Stimulated activated CD8-positive, alpha-beta memory T cell treated with anti-CD3 and anti-CD28 coated beads, Interleukin-4, amount 100 ng/mL, for 48 hours (primary cell): Measurements from ENCODE around the gene ATG12.
A peak's percentile ranks its signal among the peaks of the same experiment; 100 is the strongest.
"Not testable (repeated sequence)": the region's sequence is repeated elsewhere in the genome, so short reads cannot be mapped to it uniquely, and the experiment has no call there.

Experiments used
- DNase-seq: peaks from one replicate; pipeline ENCODE4 v3.0.0-alpha.2; 2020

ATG12 gene

DNA sequence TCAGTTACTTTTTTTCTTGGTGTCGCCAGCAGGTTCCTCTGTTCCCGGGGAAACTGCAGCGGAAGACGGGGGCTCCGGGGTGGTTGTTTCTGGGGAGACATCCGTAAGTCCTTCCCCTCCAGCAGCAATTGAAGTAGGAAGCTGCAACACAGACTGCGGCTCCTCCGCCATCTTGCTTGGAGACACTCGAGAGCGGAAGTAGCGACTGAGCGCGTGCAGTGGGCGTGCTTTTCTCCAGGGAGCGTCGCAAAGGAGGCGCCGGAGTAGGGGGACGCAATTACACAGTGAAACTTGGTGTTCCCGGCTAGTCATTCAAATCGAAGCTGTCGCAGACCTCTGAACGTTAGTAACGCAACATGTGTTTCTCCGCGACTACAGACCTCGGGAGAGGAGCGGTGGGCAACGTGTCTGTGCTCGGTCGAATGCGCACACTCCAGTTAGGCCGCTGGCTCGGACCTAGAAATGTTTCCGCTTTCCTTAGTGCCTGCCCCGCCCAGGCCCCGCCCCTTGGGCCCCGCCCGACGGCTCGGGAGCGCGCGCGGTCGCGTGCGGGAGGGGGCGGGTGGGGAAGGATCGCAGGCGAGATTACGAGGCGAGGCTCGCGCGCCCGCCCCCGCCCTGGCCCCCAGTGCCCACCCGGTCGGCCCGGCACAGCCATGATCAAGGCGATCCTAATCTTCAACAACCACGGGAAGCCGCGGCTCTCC lies at the start of gene ATG12, which contains the start of gene AP3S1:
TSS of gene ATG12 (minus strand) at position 184 of the 707 bp plus-strand sequence. CDS start at position 171, 13 bp downstream.
TSS of gene AP3S1 (plus strand) at position 554 of the 707 bp plus-strand sequence. CDS start at position 657, 103 bp downstream.
- DNase-seq, result peak; percentile 91

DNA sequence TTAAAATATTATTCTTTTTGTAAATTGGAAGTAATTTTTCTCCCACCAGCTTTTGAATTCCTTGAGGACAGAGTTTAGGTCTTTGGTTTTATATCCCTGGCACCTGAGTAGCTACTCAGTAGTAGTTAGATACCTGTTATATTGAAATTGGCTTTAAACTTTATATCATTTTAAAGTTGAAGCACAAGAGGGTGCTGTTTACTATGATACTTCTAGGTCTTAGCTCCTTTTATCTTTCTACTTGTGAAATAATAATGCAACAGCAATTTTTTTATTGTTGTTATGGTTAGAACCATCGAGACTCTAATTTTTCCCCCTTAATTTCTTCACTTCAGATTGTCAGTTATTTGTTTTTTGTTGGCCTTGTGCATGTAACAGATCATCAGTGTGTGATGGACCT lies 46.7 kb upstream of the ATG12 start:
- DNase-seq, result no peak

DNA sequence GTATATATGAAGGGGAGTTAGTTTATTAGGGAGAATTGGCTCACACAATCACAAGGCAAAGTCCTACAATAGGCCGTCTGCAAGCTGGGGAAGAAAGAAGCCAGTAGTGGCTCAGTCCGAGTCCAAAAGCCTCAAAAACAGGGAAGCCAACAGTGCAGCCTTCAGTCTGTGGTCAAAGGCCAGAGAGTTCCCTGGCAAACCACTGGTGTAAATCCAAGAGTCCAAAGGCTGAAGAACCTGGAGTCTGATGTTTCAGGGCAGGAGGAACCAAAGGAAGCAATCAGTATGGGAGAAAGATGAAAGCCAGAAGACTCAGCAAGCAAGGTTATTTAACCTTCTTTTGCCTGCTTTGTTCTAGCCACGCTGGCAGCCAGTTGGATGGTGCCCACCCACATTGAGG lies 43.8 kb upstream of the ATG12 start:
- DNase-seq, result not testable (repeated sequence)

DNA sequence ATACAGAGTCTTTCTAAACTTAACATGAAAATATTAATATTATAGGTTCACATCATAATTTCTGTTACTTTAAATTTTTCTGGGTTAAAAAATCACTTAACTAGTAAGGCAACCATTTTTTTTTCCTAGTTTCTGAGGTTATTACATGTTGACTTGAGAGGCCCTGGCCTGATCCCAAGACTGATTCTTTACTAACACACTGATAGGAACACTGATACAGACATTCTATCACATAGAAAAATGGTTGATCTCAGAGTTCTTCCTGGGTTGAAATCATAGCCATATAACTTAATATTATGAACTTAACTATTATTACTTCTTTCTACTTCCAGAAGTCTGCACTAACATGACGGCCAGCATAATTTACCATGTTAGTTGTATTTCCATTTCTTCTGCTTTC lies 43.3 kb upstream of the ATG12 start:
- no peak for DNase-seq

DNA sequence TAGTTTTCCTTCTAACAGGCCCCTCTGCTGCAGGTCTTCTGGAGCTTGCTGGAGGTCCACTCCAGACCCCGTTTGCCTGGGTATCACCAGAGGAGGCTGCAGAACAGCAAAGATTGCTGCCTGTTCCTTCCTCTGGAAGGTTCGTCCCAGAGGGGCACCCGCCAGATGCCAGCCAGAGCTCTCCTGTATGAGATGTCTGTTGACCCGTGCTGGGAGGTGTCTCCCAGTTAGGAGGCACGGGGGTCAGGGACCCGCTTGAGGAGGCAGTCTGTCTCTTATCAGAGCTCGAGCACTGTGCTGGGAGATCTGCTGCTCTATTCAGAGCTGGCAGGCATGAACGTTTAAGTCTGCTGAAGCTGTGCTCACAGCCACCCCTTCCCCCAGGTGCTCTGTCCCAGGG lies 41.1 kb upstream of the ATG12 start:
- not testable (repeated sequence) for DNase-seq

DNA sequence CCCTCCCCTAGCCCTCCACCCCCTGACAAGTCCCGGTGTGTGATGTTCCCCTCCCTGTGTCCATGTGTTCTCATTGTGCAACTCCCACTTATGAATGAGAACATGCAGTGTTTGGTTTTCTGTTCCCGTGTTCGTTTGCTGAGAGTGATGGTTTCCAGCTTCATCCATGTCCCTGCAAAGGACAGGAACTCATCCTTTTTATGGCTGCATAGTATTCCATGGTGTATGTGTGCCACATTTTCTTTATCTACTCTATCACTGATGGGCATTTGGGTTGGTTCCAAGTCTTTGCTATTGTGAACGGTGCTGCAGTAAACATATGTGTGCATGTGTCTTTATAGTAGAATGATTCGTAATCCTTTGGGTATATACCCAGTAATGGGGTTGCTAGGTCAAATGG lies 36.0 kb upstream of the ATG12 start:
- not testable (repeated sequence) for DNase-seq

DNA sequence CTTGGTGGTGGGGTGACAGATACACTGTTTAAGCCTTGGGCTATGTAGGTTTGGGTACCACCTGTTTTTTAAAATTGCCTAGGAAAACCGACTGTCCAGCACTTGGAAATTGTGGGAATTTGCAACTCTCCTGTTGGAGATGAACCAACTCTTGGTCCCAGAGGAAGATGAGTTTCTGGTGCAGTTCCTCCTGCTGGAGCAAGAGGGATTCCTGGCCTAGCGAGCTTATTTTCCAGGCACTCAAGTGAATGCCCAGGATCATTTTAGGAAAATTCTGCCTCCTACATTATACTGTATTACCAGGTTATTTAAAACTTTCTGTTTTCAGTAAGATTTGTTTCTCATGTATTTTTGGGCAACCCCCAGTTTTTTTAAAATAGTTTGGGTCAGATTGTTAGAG lies 34.1 kb upstream of the ATG12 start:
- DNase-seq, result no peak

DNA sequence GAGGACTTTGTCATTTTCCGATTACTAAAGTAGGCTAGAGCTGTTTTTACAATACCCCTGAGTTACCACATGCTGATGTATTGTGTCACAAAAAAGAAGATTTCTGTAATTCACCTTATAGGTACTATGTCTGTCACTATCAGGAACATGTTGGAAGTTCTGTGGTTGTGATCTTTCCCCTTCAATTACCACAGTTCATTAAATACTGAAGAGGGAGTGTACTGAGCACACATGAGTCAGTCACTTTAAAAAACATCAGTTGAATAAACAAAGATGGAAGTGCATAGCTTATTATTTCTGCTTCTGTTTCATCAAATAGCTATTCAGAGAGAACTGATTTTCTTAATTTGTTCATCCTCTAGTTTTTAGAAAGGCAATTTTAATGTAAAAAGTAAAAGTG lies 32.0 kb upstream of the ATG12 start:
- DNase-seq, result no peak

DNA sequence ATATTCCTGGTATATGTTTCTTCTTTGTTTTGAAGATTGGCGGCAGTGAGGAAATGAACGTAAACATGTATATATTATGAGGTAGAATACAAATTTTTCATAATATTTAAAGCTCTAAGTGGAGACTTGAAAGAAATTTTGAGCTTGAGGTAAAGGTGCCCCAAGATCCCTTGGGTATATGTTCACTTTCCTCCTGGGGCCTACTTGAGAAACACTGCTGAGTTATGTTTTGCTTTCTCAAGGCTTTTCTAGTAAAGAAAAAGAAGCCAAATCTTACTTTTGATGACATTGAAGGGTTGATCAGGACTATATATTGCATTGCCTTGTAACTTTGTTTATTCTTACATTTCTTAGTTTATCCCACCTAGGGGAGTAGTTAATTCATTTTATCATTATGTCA lies 31.1 kb upstream of the ATG12 start:
- DNase-seq, result no peak

DNA sequence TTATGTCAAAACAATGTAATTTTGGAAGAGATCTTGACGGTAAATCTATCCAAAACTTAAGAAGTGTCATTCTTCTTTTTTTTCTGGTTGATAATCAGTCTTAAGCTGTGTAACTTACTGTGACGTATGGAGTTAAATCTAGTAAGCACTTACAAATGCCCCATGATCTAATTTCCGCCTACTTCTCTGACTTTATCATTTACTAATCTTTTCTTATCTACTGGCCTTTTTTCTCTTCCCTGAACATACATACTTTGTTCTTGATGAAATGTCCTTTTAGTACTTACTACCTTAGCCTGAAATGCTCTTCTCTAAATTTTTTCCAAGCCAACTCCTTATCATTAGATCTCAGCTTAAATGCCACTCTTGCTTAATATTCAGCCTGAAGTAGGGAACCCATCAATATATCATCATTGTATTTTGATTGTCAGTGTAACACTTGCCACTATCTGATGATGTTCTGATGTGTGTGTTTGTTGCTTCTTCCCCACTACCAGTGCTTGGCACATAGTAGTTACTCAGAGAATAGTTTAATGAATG lies 28.0 kb upstream of the ATG12 start:
- no peak for DNase-seq

DNA sequence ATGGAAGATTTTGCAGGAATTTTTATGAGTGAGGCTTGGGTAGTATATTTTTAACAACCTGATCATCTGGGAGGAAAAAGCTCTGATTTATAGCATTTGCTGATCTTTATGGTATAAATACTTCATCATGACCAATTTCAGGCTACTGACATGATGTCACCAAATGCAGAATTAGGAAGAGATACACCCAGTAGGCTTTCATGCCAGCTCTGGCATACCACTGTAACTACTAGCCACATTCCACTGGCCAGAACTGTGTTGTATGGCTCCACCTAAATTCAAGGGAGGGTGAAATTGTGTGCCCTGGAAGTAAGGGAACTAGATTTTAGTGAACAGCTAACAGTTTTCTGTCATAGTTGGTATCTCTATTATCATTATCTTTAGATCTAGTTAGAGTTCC lies 18.0 kb upstream of the ATG12 start:
- no peak for DNase-seq

DNA sequence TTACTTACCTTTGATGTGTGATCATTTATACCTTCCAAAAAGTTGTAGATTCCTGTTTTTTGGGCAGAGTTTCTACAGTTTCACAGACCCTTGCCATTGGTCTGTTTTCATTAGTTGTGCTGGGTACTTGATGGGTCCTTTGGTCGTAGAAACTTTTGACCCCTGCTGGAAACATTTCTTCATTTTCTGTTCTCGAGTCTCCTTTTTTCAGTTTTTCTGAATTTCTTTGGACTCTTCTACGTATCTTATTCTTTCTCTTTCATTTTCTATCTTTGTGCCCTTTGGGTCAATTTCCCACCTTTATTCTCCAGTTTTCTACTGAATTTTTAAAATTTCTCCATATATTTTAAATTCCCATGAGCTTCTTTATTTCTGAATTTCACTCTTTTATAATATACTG lies 17.0 kb upstream of the ATG12 start:
- DNase-seq, result no peak

DNA sequence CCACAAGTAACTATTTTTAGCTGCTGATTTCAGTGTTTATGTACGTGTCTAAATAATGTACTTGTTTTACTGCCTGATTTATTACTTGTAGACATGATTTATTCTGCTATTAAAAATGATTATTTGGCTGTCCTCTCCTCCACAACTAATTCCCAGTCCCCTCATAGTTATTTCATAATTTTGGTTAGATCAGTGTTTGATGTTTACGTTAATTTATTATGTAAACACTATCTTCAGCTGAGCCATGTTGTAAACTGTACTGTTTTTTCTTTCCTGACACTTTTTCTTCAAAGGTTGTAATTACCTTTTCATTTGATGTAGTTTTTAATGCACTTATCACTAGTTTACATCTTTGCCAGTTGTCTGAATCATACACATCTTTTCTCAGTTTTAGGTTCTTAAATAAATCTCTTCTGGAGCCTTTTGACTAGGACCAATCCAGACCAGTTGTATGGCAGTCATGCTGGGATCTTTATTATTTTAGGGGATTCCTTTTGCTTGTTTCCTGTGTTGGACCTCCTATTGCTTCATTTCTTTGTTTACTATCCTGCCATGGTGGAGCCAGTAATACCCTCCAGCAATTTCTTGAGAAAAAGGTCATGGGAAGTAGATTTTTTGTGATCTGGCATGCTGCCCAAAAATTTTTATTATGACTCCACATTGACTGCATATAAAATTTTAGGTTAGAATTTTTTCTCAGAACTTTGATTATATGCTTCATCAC lies 16.4 kb upstream of the ATG12 start:
- DNase-seq, result no peak

DNA sequence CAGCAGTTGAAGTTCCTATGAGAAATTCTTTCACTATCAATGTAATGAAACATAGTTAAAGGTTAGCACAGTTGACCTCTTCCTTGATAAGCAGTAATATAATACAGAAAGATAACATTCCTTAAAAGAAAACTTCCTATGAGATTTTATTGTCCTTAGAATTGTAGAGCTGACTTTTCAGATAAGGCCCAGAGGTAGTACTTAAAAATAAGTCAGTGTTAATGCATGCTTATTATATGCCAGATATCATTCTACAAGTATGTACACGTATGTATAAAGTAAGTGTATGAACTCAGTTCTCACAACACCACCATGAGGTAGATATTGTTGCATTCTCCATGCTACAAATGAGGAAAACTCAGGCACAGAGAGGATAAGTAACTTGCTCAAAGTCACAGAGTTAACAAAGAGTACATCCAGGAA lies 15.7 kb upstream of the ATG12 start:
- no peak for DNase-seq

DNA sequence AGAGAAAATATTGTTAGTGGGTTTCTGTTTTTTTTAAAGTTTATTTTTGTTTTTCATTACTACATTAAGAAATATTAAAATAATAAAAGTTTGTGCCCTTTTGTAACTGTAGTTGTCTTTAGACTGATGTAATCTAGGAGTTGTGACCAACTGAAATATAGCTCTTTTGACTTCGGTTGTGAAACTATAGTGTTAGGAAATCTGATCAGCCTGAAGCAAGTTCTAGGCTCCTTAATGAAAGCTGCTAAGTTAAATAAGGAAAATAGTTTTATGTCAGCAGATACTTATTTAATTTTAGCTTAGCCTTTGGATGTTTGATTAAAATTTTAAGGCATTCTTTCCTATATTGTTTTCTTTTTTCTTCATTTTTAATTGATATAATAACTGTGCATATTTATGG lies 14.6 kb upstream of the ATG12 start:
- no peak for DNase-seq

DNA sequence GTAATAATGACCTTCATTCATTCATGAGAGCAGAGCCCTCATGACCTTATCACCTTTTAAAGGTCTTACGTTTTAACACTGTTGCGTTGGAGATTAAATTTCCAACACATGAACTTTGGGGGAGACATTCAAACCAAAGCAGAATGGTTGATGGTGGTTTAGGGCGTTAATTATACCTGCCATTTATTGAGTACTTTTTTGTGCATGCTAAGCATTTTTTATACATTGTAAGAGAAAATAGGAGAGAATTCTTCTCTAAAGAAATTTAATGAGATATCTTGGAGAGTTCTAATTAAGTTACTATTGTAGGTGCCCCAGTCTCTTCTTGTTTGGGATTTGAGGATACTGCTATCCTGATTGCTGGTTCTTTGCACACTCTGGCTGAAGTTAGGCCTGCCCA lies 12.8 kb upstream of the ATG12 start:
- no peak for DNase-seq

DNA sequence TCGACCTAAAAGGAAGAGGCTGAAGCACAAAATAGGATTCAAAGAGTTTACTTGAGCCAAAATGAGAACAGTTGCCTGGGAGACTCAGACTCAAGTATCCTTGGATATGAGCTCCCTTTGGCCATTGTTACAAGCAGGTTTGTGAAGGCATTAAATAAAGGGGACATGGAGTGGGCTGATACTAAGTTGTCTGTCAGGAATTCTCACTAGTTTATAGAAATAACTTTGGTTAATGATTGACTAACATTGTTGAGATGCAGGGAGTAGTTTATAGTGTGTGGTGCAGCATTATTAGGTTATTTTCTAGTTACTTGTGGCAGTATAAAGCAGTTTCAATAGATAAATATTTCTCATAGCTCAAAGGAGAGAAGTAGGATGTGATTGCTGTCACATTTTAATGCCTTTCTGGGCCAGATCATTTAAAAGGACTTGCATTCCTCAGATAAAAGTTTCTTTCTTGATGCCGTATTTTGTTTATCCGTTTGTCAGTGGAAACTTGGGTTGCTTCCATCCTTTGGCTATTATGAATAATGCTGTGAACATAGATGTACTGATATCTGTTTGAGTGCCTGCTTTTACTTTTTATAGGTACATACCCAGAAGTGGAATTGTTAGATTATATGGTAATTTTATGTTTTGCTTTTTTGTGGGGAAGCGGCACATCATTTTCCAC lies 9.5 kb upstream of the ATG12 start:
- DNase-seq, result no peak

DNA sequence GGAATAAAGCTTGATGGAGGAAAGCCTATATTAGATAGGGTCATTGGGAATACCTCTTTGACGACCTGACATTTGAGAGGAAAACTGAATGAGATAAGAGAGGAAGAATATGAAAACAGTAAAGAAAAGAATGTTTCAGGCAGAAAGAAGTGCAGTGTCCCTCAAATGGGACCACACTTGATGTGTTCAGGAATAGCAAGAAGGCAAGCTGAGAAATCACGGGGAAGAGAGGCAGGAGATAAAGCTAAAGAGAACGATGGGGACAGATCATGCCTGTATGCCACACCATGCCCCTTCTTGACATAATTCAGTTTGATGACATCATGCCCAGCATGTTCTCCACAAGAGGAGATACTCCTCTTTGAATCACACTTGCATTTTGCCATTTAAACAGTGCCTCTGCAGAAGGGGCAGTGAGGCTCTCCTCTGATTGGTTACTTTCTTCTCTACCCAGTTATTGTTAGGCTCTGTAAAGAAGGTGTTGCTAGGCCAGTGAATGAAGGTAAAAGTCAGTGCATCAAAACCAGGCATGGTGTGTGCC lies 8.0 kb upstream of the ATG12 start:
- DNase-seq, result no peak

DNA sequence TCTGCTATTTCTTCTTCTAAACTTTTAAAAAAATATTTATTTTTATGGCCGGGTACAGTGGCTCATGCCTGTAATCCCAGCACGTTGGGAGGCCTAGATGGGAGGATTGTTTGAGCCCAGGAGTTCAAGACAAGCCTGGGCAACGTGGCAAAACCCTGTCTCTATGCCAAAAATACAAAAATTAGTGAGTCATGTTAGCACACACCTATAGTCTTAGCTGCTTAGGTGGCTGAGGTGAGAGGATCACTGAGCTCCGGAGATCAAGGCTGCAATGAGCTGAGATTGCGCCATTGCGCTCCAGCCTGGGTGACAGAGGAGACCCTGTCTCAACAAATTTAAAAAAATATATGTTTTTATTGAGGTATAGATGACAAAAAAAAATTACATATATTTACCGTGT lies 5.9 kb upstream of the ATG12 start:
- DNase-seq, result no peak

DNA sequence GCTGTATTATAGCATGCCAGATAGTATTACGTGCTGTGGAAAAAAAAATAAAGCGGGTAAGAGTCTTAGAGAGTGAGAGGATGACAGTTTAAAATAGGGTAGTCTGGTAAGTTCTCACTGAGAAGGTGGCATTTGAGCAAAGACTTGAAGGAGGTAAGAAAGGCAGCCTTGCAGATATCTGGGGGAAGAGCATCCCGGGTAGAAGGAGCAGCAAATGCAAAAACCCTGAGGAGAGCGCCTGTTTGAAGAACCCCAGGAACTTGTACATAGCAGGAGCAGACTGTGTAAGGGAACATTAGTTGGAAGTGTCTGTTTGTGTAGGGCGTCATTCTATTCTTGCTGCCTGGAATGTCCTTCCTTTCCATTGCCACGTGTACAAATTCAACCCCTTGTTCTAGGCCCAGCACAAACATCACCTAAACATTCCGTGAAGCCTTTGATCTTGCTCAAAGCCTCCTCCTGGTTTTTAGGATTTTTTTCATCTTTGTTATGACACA lies 3.0 kb upstream of the ATG12 start:
- DNase-seq, result no peak

DNA sequence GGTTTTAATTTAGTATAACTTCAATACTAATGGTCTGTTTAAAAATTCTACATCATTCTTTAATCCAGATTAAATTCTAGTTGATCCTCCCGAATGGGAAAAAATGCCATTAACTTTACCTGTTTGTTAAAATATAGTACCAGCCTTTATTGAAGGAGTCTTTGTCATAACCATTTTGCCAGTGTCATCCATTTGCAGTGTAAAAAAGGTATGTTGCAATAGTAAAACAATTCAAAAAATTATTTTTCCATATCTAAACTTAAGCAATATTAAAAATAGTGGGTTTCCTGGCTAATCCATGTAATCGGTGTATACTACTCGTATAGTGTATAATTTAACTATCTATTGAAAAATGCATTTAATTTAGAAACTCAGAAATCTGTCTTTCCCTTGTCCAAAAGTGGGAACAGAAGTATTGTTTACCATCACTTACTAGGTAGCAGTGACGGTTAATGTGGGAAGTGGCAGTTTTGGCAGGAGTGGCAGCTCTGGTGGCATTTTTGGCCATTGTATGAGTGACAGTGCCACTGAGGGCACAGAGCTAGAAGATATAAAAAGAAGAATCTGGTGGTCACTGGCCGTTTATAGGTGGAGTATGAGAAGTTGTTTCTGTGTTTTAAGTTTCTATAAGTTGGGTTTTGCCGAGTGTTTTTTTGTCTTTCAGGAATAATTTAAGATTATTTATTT lies 2.2 kb upstream of the ATG12 start:
- DNase-seq, result no peak

DNA sequence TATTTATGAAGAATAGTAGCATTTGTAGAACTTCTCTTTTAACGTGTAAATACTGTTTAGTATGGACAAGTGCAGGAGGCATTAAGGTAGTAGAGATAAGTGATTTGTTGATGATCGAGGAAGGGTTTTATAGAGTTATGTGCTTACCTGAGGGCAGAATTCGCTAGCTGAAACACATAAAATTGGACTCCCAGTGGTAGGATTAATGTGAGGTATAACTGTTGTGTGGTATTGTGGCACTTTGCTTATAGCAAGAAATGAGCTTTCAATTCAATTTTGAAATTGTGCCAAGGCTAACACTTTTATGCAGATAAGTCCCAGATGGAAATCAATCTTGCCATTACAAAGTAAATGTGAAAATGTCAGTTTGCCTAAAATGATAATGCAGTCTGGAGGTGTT lies 1.6 kb upstream of the ATG12 start:
- DNase-seq, result no peak
